ENCODE results near the gene TUBG1. TPM values are rescaled to one million over a fixed set of nuclear protein-coding genes. Genes with fewer than 3 reads are reported as not detected.
A peak's percentile ranks its signal among the peaks of the same experiment; 100 is the strongest.

Gene TUBG1
- total and polyA plus RNA-seq, 11 donors: 31.5 to 112 (median 49.3) TPM

DNA sequence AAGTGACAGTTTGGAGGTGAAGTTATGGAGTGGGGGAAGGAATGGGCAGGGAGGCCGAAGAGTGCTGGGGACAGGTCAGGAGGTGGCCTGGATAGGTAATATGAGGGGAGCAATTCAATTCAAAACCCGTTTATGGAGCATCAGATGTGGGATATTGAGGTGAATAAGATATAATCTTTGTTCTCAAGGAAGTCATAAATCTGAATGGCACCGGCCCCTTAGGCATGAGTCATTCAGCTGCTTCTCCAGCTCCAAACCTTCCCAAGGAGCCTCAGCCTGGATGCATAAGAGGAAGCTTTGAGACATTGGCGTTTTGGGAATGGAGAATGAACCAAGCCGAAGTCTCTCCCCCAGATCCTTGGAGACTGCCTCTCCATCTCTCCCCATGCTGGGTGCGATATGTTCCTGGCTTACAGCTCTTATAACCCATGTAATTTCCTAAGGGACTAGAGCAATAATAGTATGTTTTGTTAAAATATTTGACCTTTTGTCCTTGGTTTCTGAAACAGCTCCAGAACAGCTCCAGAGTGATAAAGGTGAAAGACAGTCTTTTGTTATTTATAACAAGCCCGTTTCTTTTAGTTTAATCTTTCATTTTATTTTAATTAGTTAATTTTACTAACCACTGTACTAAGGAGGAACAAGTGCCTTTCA lies 51.3 kb downstream of the TUBG1 start:
- DNase-seq: peak in 1 of 5 donors; percentile 32
- Histone ChIP-seq H3K9me3 (no peaks in the 10 kb centered on the region), H3K4me3 (peak overlapping the region in 1 of 12 donors; percentile 5), H3K27me3 (no peaks in the 10 kb centered on the region), H3K27ac (peak overlapping the region in 2 of 12 donors; percentile 3 to 36), H3K4me1 (peaks cover 0 to 26% (median 7%) of the 10 kb centered on the region in 12 donors), H3K36me3 (peaks cover 0 to 48% (median 25%) of the 10 kb centered on the region in 9 donors)
- WGBS, 4 donors: 53 to 68% (median 63%) methylated on average over 7 of the region's 7 CpGs
- no peak for TF ChIP-seq POLR2A (IDR thresholded peaks at IDR 0.05)
- TF ChIP-seq, protein P1, sequence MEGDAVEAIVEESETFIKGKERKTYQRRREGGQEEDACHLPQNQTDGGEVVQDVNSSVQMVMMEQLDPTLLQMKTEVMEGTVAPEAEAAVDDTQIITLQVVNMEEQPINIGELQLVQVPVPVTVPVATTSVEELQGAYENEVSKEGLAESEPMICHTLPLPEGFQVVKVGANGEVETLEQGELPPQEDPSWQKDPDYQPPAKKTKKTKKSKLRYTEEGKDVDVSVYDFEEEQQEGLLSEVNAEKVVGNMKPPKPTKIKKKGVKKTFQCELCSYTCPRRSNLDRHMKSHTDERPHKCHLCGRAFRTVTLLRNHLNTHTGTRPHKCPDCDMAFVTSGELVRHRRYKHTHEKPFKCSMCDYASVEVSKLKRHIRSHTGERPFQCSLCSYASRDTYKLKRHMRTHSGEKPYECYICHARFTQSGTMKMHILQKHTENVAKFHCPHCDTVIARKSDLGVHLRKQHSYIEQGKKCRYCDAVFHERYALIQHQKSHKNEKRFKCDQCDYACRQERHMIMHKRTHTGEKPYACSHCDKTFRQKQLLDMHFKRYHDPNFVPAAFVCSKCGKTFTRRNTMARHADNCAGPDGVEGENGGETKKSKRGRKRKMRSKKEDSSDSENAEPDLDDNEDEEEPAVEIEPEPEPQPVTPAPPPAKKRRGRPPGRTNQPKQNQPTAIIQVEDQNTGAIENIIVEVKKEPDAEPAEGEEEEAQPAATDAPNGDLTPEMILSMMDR (IDR thresholded peaks at IDR 0.05): no peak
- intact Hi-C loops (cut with DNase I): no loop called here
- no peak for ATAC-seq

Other genes with a start within 250 kb of the TUBG1 start
- gene STAT3, start 221.2 kb upstream of the TUBG1 start, total RNA-seq: 100 to 1,000 TPM; 111 to 614 (median 148) TPM
- 100 to 1,000 TPM in 1 of 2 donors, 10 to 100 TPM in 1; 36.0 to 152 TPM for gene STAT3, start 221.2 kb upstream of the TUBG1 start, polyA plus RNA-seq
- 100 to 1,000 TPM; 195 to 318 (median 253) TPM for gene CAVIN1, start 186.4 kb upstream of the TUBG1 start, total RNA-seq
- gene CAVIN1, start 186.4 kb upstream of the TUBG1 start, polyA plus RNA-seq: 100 to 1,000 TPM; 140 to 281 TPM
- 10 to 100 TPM; 30.3 to 65.9 (median 35.9) TPM for gene ATP6V0A1, start 150.8 kb upstream of the TUBG1 start, total RNA-seq
- 10 to 100 TPM; 24.3 to 40.6 TPM for gene ATP6V0A1, start 150.8 kb upstream of the TUBG1 start, polyA plus RNA-seq
- 10 to 100 TPM in 8 of 9 donors, 1 to 10 TPM in 1; 8.4 to 22.0 (median 12.5) TPM for gene NAGLU, start 73.4 kb upstream of the TUBG1 start, total RNA-seq
- gene NAGLU, start 73.4 kb upstream of the TUBG1 start, polyA plus RNA-seq: 10 to 100 TPM; 10.4 to 19.1 TPM
- gene HSD17B1, start 56.8 kb upstream of the TUBG1 start, total RNA-seq: 1 to 10 TPM in 3 of 9 donors, under 1 TPM in 5, not detected in 1; 0.32 to 1.7 (median 0.97) TPM
- gene HSD17B1, start 56.8 kb upstream of the TUBG1 start, polyA plus RNA-seq: 1 to 10 TPM; 1.2 to 1.8 TPM
- 10 to 100 TPM; 24.3 to 50.4 (median 33.2) TPM for gene COASY, start 47.5 kb upstream of the TUBG1 start, total RNA-seq
- 10 to 100 TPM; 37.5 to 59.1 TPM for gene COASY, start 47.5 kb upstream of the TUBG1 start, polyA plus RNA-seq
- 10 to 100 TPM; 48.1 to 76.2 (median 57.9) TPM for gene MLX, start 42.6 kb upstream of the TUBG1 start, total RNA-seq
- 10 to 100 TPM; 53.1 to 71.7 TPM for gene MLX, start 42.6 kb upstream of the TUBG1 start, polyA plus RNA-seq
- gene PSMC3IP, start 32.0 kb upstream of the TUBG1 start, total RNA-seq: 1 to 10 TPM in 7 of 9 donors, under 1 TPM in 2; 0.71 to 4.1 (median 2.0) TPM
- gene PSMC3IP, start 32.0 kb upstream of the TUBG1 start, polyA plus RNA-seq: 1 to 10 TPM; 2.1 to 2.9 TPM
- gene RETREG3, start 309 bp upstream of the TUBG1 start, total RNA-seq: 10 to 100 TPM; 21.3 to 39.0 (median 28.3) TPM
- gene RETREG3, start 309 bp upstream of the TUBG1 start, polyA plus RNA-seq: 10 to 100 TPM; 12.2 to 16.8 TPM
- gene TUBG2, start 49.6 kb downstream of the TUBG1 start, total RNA-seq: 10 to 100 TPM; 11.0 to 28.2 (median 16.7) TPM
- gene TUBG2, start 49.6 kb downstream of the TUBG1 start, polyA plus RNA-seq: 10 to 100 TPM in 1 of 2 donors, 1 to 10 TPM in 1; 8.6 to 15.3 TPM
- 10 to 100 TPM; 17.8 to 25.9 (median 23.6) TPM for gene PLEKHH3, start 67.3 kb downstream of the TUBG1 start, total RNA-seq
- 10 to 100 TPM; 19.5 to 19.9 TPM for gene PLEKHH3, start 67.3 kb downstream of the TUBG1 start, polyA plus RNA-seq
- 1 to 10 TPM; 1.2 to 3.1 (median 2.1) TPM for gene CCR10, start 72.2 kb downstream of the TUBG1 start, total RNA-seq
- 1 to 10 TPM; 1.1 to 2.1 TPM for gene CCR10, start 72.2 kb downstream of the TUBG1 start, polyA plus RNA-seq
- 10 to 100 TPM in 1 of 9 donors, 1 to 10 TPM in 8; 1.3 to 17.9 (median 3.1) TPM for gene CNTNAP1, start 72.8 kb downstream of the TUBG1 start, total RNA-seq
- 1 to 10 TPM; 2.2 to 4.3 TPM for gene CNTNAP1, start 72.8 kb downstream of the TUBG1 start, polyA plus RNA-seq
- gene EZH1, start 135.4 kb downstream of the TUBG1 start, total RNA-seq: 10 to 100 TPM; 29.7 to 50.2 (median 41.5) TPM
- 10 to 100 TPM; 18.8 to 23.8 TPM for gene EZH1, start 135.4 kb downstream of the TUBG1 start, polyA plus RNA-seq
- gene RAMP2, start 151.5 kb downstream of the TUBG1 start, total RNA-seq: 10 to 100 TPM; 31.2 to 58.3 (median 39.7) TPM
- gene RAMP2, start 151.5 kb downstream of the TUBG1 start, polyA plus RNA-seq: 10 to 100 TPM; 33.1 to 82.0 TPM
- gene VPS25, start 163.8 kb downstream of the TUBG1 start, total RNA-seq: 10 to 100 TPM; 32.7 to 50.4 (median 37.9) TPM
- 10 to 100 TPM; 33.1 to 88.4 TPM for gene VPS25, start 163.8 kb downstream of the TUBG1 start, polyA plus RNA-seq
- 1 to 10 TPM in 1 of 9 donors, not detected in 8; 1.2 TPM for gene WNK4, start 170.9 kb downstream of the TUBG1 start, total RNA-seq
- not detected for gene WNK4, start 170.9 kb downstream of the TUBG1 start, polyA plus RNA-seq
- 10 to 100 TPM; 56.2 to 97.1 (median 71.8) TPM for gene COA3, start 189.0 kb downstream of the TUBG1 start, total RNA-seq
- 100 to 1,000 TPM; 110 to 136 TPM for gene COA3, start 189.0 kb downstream of the TUBG1 start, polyA plus RNA-seq
- not detected for gene CNTD1, start 189.2 kb downstream of the TUBG1 start, total RNA-seq
- under 1 TPM; 0.10 to 0.38 TPM for gene CNTD1, start 189.2 kb downstream of the TUBG1 start, polyA plus RNA-seq
- 10 to 100 TPM; 70.8 to 94.9 (median 79.8) TPM for gene BECN1, start 214.6 kb downstream of the TUBG1 start, total RNA-seq
- gene BECN1, start 214.6 kb downstream of the TUBG1 start, polyA plus RNA-seq: 10 to 100 TPM; 29.9 to 91.9 TPM
- 100 to 1,000 TPM in 1 of 9 donors, 10 to 100 TPM in 8; 59.7 to 105 (median 67.7) TPM for gene PSME3, start 223.7 kb downstream of the TUBG1 start, total RNA-seq
- 100 to 1,000 TPM in 1 of 2 donors, 10 to 100 TPM in 1; 47.4 to 157 TPM for gene PSME3, start 223.7 kb downstream of the TUBG1 start, polyA plus RNA-seq
- under 1 TPM; 0.21 to 0.88 (median 0.44) TPM for gene AOC2, start 234.9 kb downstream of the TUBG1 start, total RNA-seq
- gene AOC2, start 234.9 kb downstream of the TUBG1 start, polyA plus RNA-seq: under 1 TPM; 0.23 to 0.50 TPM
- 10 to 100 TPM in 4 of 9 donors, 1 to 10 TPM in 5; 3.9 to 55.4 (median 9.2) TPM for gene AOC3, start 241.5 kb downstream of the TUBG1 start, total RNA-seq
- gene AOC3, start 241.5 kb downstream of the TUBG1 start, polyA plus RNA-seq: 10 to 100 TPM; 10.2 to 11.8 TPM

All from heart left ventricle (tissue), 16 donors.